HEK293T (cell line): ENCODE results near the gene SPRING1.

Source experiments
- BHLHE40 ChIP-seq: fragments of 450-650 bp; IDR thresholded peaks from 2 replicates; pipeline ENCODE4 v1.6.1; 2016; ENCODE audit warnings: mild to moderate bottlenecking, moderate library complexity, borderline replicate concordance
- ELF4 ChIP-seq: fragments of 450-650 bp; IDR thresholded peaks from 2 replicates; pipeline ENCODE4 v1.6.1; 2017; ENCODE audit warnings: antibody characterized with exemption
- FOXK2 ChIP-seq: fragments of 450-650 bp; IDR thresholded peaks from 2 replicates; pipeline ENCODE4 v1.6.1; 2016; ENCODE audit warnings: mild to moderate bottlenecking
- FOXM1 ChIP-seq: fragments of 450-650 bp; IDR thresholded peaks from 2 replicates; pipeline ENCODE4 v1.6.1; 2017; ENCODE audit warnings: mild to moderate bottlenecking, borderline replicate concordance
- SP1 ChIP-seq: fragments of 450-650 bp; IDR thresholded peaks from 2 replicates; pipeline ENCODE4 v1.6.1; 2017
- SUZ12 ChIP-seq: fragments of 450-650 bp; IDR thresholded peaks from 2 replicates; pipeline ENCODE4 v1.6.1; 2016; ENCODE audit warnings: mild to moderate bottlenecking
- TARDBP ChIP-seq: fragments of 450-650 bp; IDR thresholded peaks from 2 replicates; pipeline ENCODE4 v1.6.1; 2016
- ZNF384 ChIP-seq: fragments of 450-650 bp; IDR thresholded peaks from 2 replicates; pipeline ENCODE4 v1.6.1; 2016
- TF ChIP-seq, protein P1 (sequence below): fragments of 450-650 bp; IDR thresholded peaks from 2 replicates; pipeline ENCODE4 v1.6.1; 2016

DNA sequence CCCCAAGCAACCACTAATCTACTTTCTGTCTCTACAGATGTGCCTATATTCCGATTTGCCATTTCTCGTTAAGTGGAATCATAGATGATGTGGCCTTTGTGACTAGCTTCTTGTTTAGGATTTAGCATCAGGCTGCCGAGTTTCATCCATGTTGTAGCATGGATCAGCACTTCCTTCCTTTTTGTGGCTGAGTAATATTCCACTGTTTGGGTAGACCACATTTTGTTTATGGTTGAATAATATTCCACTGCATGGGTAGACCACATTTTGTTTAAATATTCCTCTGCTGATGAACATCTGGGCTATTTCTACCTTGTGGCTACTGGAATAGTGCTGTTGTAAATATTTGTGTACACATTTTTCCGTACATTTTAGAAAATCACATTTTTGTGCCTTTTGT lies 36.4 kb downstream of the SPRING1 start:
- no peak for TF ChIP-seq SP1
- TF ChIP-seq BHLHE40, result no peak
- TF ChIP-seq FOXM1, result no peak
- TF ChIP-seq SUZ12, result no peak
- TF ChIP-seq, protein P1, sequence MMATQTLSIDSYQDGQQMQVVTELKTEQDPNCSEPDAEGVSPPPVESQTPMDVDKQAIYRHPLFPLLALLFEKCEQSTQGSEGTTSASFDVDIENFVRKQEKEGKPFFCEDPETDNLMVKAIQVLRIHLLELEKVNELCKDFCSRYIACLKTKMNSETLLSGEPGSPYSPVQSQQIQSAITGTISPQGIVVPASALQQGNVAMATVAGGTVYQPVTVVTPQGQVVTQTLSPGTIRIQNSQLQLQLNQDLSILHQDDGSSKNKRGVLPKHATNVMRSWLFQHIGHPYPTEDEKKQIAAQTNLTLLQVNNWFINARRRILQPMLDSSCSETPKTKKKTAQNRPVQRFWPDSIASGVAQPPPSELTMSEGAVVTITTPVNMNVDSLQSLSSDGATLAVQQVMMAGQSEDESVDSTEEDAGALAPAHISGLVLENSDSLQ, result no peak
- TF ChIP-seq TARDBP, result no peak
- no peak for TF ChIP-seq ELF4
- TF ChIP-seq FOXK2, result no peak
- TF ChIP-seq ZNF384, result no peak
